HEK293T (cell line): Measurements from ENCODE around the gene CSTPP1.

Experiments used
- CTCF ChIA-PET: fragments of 350-600 bp; formaldehyde crosslinking; extraction: SDS; loops from one replicate; lab custom pipeline; 2021; ENCODE audit warnings: antibody characterized with exemption, inconsistent platforms; lab: Yijun Ruan, JAX
- POLR2A ChIA-PET: fragments of 350-600 bp; formaldehyde crosslinking; extraction: SDS; loops from one replicate; lab custom pipeline; 2020; ENCODE audit warnings: antibody characterized with exemption, inconsistent platforms; lab: Yijun Ruan, JAX
- DNase-seq: peaks from one replicate; pipeline ENCODE4 v3.0.0; 2012; ENCODE audit warnings: mixed read lengths; ENCODE audit errors: extremely low spot score
- ARNT ChIP-seq: fragments of 450-650 bp; IDR thresholded peaks from 2 replicates; pipeline ENCODE4 v1.6.1; 2017; ENCODE audit warnings: mild to moderate bottlenecking
- BHLHE40 ChIP-seq: fragments of 450-650 bp; IDR thresholded peaks from 2 replicates; pipeline ENCODE4 v1.6.1; 2016; ENCODE audit warnings: mild to moderate bottlenecking, moderate library complexity, borderline replicate concordance
- CTBP1 ChIP-seq: fragments of 450-650 bp; IDR thresholded peaks from 2 replicates; pipeline ENCODE4 v1.6.1; 2016; ENCODE audit warnings: borderline replicate concordance
- ELF4 ChIP-seq: fragments of 450-650 bp; IDR thresholded peaks from 2 replicates; pipeline ENCODE4 v1.6.1; 2017; ENCODE audit warnings: antibody characterized with exemption
- FOXA1 ChIP-seq: fragments of 450-650 bp; IDR thresholded peaks from 2 replicates; pipeline ENCODE4 v1.6.1; 2016; ENCODE audit warnings: mild to moderate bottlenecking
- FOXK2 ChIP-seq: fragments of 450-650 bp; IDR thresholded peaks from 2 replicates; pipeline ENCODE4 v1.6.1; 2016; ENCODE audit warnings: mild to moderate bottlenecking
- FOXM1 ChIP-seq: fragments of 450-650 bp; IDR thresholded peaks from 2 replicates; pipeline ENCODE4 v1.6.1; 2017; ENCODE audit warnings: mild to moderate bottlenecking, borderline replicate concordance
- HDGF ChIP-seq: fragments of 450-650 bp; IDR thresholded peaks from 2 replicates; pipeline ENCODE4 v1.6.1; 2017; ENCODE audit warnings: antibody characterized with exemption, borderline replicate concordance
- L3MBTL2 ChIP-seq: fragments of 450-650 bp; conservative IDR thresholded peaks from 2 replicates; pipeline ENCODE4 v1.6.1; 2016; ENCODE audit warnings: mild to moderate bottlenecking
- LEF1 ChIP-seq: fragments of 450-650 bp; IDR thresholded peaks from 2 replicates; pipeline ENCODE4 v1.6.1; 2017; ENCODE audit warnings: mild to moderate bottlenecking, borderline replicate concordance
- NFRKB ChIP-seq: fragments of 450-650 bp; IDR thresholded peaks from 2 replicates; pipeline ENCODE4 v1.6.1; 2016; ENCODE audit warnings: mild to moderate bottlenecking, moderate library complexity
- SP1 ChIP-seq: fragments of 450-650 bp; IDR thresholded peaks from 2 replicates; pipeline ENCODE4 v1.6.1; 2017
- SUZ12 ChIP-seq: fragments of 450-650 bp; IDR thresholded peaks from 2 replicates; pipeline ENCODE4 v1.6.1; 2016; ENCODE audit warnings: mild to moderate bottlenecking
- TARDBP ChIP-seq: fragments of 450-650 bp; IDR thresholded peaks from 2 replicates; pipeline ENCODE4 v1.6.1; 2016
- ZNF384 ChIP-seq: fragments of 450-650 bp; IDR thresholded peaks from 2 replicates; pipeline ENCODE4 v1.6.1; 2016
- TF ChIP-seq, protein P1 (sequence below): fragments of 450-650 bp; IDR thresholded peaks from 2 replicates; pipeline ENCODE4 v1.6.1; 2016

The CSTPP1 gene

GRCh38 chr11:47051217-47051616 lies 114.7 kb downstream of the CSTPP1 start:
- TF ChIP-seq TARDBP, result no peak
- TF ChIP-seq ELF4, result no peak
- no peak for TF ChIP-seq ZNF384
- TF ChIP-seq CTBP1, result no peak
- no peak for TF ChIP-seq BHLHE40
- no peak for TF ChIP-seq L3MBTL2
- no peak for TF ChIP-seq NFRKB
- no peak for TF ChIP-seq HDGF
- TF ChIP-seq SP1, result no peak
- no peak for TF ChIP-seq FOXK2
- no peak for TF ChIP-seq FOXA1
- TF ChIP-seq, protein P1, sequence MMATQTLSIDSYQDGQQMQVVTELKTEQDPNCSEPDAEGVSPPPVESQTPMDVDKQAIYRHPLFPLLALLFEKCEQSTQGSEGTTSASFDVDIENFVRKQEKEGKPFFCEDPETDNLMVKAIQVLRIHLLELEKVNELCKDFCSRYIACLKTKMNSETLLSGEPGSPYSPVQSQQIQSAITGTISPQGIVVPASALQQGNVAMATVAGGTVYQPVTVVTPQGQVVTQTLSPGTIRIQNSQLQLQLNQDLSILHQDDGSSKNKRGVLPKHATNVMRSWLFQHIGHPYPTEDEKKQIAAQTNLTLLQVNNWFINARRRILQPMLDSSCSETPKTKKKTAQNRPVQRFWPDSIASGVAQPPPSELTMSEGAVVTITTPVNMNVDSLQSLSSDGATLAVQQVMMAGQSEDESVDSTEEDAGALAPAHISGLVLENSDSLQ, result no peak
- no peak for TF ChIP-seq SUZ12
- TF ChIP-seq ARNT, result no peak
- TF ChIP-seq LEF1, result no peak
- TF ChIP-seq FOXM1, result no peak
- POLR2A ChIA-PET, result no interaction called here
- CTCF ChIA-PET, result no interaction called here
- DNase-seq, result no peak

GRCh38 chr11:47052165-47052564 lies 115.6 kb downstream of the CSTPP1 start:
- TF ChIP-seq FOXK2, result no peak
- TF ChIP-seq FOXM1, result no peak
- no peak for TF ChIP-seq SP1
- TF ChIP-seq SUZ12, result no peak
- TF ChIP-seq, protein P1, result no peak
- TF ChIP-seq NFRKB, result no peak
- TF ChIP-seq HDGF, result no peak
- TF ChIP-seq ELF4, result no peak
- ChIA-PET CTCF (no interaction called here), POLR2A (no interaction called here)

GRCh38 chr11:47052576-47052975 lies 116.0 kb downstream of the CSTPP1 start:
- POLR2A ChIA-PET, result no interaction called here
- TF ChIP-seq ARNT (no peak), FOXM1 (no peak), LEF1 (no peak), HDGF (no peak), ZNF384 (no peak)
- TF ChIP-seq, protein P1, result no peak
- CTCF ChIA-PET, result no interaction called here

More at GRCh38 chr11:47052165-47052564, 115.6 kb downstream of the CSTPP1 start:
- DNase-seq, result no peak

GRCh38 chr11:47055534-47055933 lies 119.0 kb downstream of the CSTPP1 start:
- ChIA-PET POLR2A (no interaction called here), CTCF (no interaction called here)
- no peak for DNase-seq
- TF ChIP-seq ZNF384, result no peak
- TF ChIP-seq L3MBTL2, result no peak
- TF ChIP-seq CTBP1, result no peak
- TF ChIP-seq SP1, result no peak
- no peak for TF ChIP-seq SUZ12
- TF ChIP-seq FOXM1, result no peak
- no peak for TF ChIP-seq FOXA1
- TF ChIP-seq BHLHE40, result no peak
- no peak for TF ChIP-seq FOXK2
- TF ChIP-seq ARNT, result no peak

More at GRCh38 chr11:47052576-47052975, 116.0 kb downstream of the CSTPP1 start:
- no peak for DNase-seq

- TF ChIP-seq FOXM1, result no peak
- no peak for TF ChIP-seq FOXA1
- CTCF ChIA-PET, result no interaction called here
- POLR2A ChIA-PET, result no interaction called here
- DNase-seq, result no peak
Observed at GRCh38 chr11:47056261-47056915, 119.8 kb downstream of the CSTPP1 start.

DNA sequence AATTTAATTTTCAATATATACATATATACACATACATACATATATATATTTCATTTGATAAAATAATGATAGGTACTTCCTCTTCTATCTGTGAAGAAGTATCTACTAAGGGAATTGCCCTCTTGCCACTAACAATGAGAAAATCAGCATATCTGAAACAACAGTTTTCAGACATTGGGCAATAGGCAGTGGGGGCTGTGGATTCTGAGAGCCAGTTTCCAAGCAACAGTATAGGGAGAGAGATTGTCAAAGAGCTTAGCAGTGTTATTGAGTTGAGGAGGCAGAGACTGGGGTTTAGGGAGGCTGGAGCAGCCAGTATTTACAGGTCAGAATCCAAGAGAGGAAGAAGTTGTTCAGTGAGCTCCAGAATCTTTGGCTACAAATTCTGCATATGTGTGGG lies 120.8 kb downstream of the CSTPP1 start:
- ChIA-PET CTCF (interaction anchor here (0.6 kb wide), 1 partner anchor 37 kb away, joined by 3 read pairs; no protein-coding TSS in a partner anchor), POLR2A (no interaction called here)
- TF ChIP-seq SP1, result no peak
- TF ChIP-seq NFRKB, result no peak
- no peak for TF ChIP-seq L3MBTL2
- no peak for TF ChIP-seq FOXK2
- no peak for TF ChIP-seq ARNT
- no peak for TF ChIP-seq SUZ12
- no peak for TF ChIP-seq TARDBP
- TF ChIP-seq FOXM1, result no peak
- TF ChIP-seq LEF1, result no peak
- TF ChIP-seq BHLHE40, result no peak
- TF ChIP-seq, protein P1, result no peak
- no peak for TF ChIP-seq HDGF
- DNase-seq, result no peak
